Ovary (tissue), 9 donors: ENCODE data around the gene ACKR2. TPM values are rescaled to one million over a fixed set of nuclear protein-coding genes. Genes with fewer than 3 reads are reported as not detected.

Experiments used
- DNase-seq, 5 donors: peaks; one replicate each; pipeline ENCODE4 v3.0.0-alpha.2; 2019 to 2020
- H3K27ac ChIP-seq, 2 donors: fragments of 200-600 bp; one replicate each; pipeline versions ENCODE4 v1.5.1 to v1.8.0; 2019 to 2022
- H3K27me3 ChIP-seq: fragments of 200-600 bp; one replicate; pipeline ENCODE4 v1.8.0; 2022
- H3K36me3 ChIP-seq: fragments of 200-600 bp; sonication (generic); one replicate; pipeline ENCODE4 v1.5.1; 2019
- H3K4me1 ChIP-seq: one replicate; pipeline ENCODE4 v1.8.1; 2013; ENCODE audit warnings: mild to moderate bottlenecking, moderate library complexity; ENCODE audit not compliant: insufficient read depth
- H3K4me3 ChIP-seq: fragments of 200-600 bp; sonication (generic); one replicate; pipeline ENCODE4 v1.5.1; 2017
- H3K9me3 ChIP-seq, 2 donors: fragments of 200-600 bp in 1 of 2; sonication (generic) in 1 of 2; one replicate each; pipeline versions ENCODE4 v1.5.1 to v1.8.1; 2013 to 2019; ENCODE audit warnings: mild to moderate bottlenecking in 1 of 2, moderate library complexity in 1 of 2
- CTCF ChIP-seq, 3 donors: fragments of 450-650 bp in 2 of 3; fragments of 200-600 bp in 1 of 3; IDR thresholded peaks; one replicate each; pipeline versions ENCODE4 v1.5.1 to v1.8.0; 2016 to 2022; ENCODE audit warnings: antibody characterized with exemption in 3 of 3, mild to moderate bottlenecking in 1 of 3
- EP300 ChIP-seq: sonication (generic); formaldehyde crosslinking; IDR thresholded peaks from one replicate; pipeline ENCODE4 v1.6.1; 2017; ENCODE audit warnings: antibody characterized with exemption
- POLR2A ChIP-seq: fragments of 450-650 bp; IDR thresholded peaks from one replicate; pipeline ENCODE4 v1.6.1; 2017; ENCODE audit warnings: antibody characterized with exemption, mild to moderate bottlenecking, moderate library complexity
- WGBS, 3 donors: extraction: QIAGEN DNeasy Blood & Tissue Kit in 1 of 3; methylation state at CpG; one replicate each; pipeline versions ENCODE4 v1.1.5 to v1.1.7; 2013 to 2017; 5-methylcytosine and 5-hydroxymethylcytosine counted together
- intact Hi-C, 4 donors: fragments of 100-400 bp; cut with DNase I; formaldehyde crosslinking; loops; one replicate each; pipeline versions ENCODE4 v1.11.0 to v1.15.1; 2022 to 2023
- polyA plus RNA-seq, 2 donors: library from polyadenylated mRNA; stranded (reverse); fragments of 200-250 nt in 1 of 2; fragments of 350-450 nt in 1 of 2; fragmentation: Illumina TruSeq in 1 of 2; extraction: RNeasy Lipid Tissue Mini Kit (QIAGEN cat#74804) in 1 of 2; gene quantifications; one replicate each; pipeline ENCODE4 v1.2.3, GENCODE V29; 2013 to 2014
- total RNA-seq, 7 donors: library from RNA; depleted of rRNA in 2 of 7; stranded (reverse); fragments of >200 nt in 2 of 7; fragmentation: NEBNext Ultra II Directional in 3 of 7; extraction: Animal tissue kit (Norgen Biotek cat#: 25700) in 3 of 7; gene quantifications; one replicate each; pipeline versions ENCODE4 v1.1.0 to v1.2.4, GENCODE V29; 2016 to 2023
- donor health status: DM: no; HTN: no; CAD: no; lungs with moderate emphysema.
- donor health status: DM: no; HTN: no; CAD: no.
- donor health status: Bipolar disorder and iron deficiency.
- donor health status: DM: yes; HTN: yes; CAD: no.
- donor health status: DM: no; HTN: no; CAD: no.
- donor health status: DM: yes; HTN: yes; CAD: no.

Gene ACKR2
- total and polyA plus RNA-seq, 9 donors, result 0.33 to 4.4 (median 1.0) TPM

- intact Hi-C loops, result no loop called here
- TF ChIP-seq EP300, result no peak
- TF ChIP-seq CTCF (IDR thresholded peaks at IDR 0.05), result no peak
- no peak for TF ChIP-seq POLR2A
- no peaks in the 10 kb centered on the region for H3K27me3 ChIP-seq
Measured at GRCh38 chr3:42898896-42899675, 89.8 kb downstream of the ACKR2 start.

GRCh38 chr3:42900226-42901072, 91.2 kb downstream of the ACKR2 start:
- Histone ChIP-seq H3K4me3 (no peak overlapping the region), H3K9me3 (no peaks in the 10 kb centered on the region), H3K27me3 (no peaks in the 10 kb centered on the region), H3K4me1 (peaks cover 2% of the 10 kb centered on the region), H3K36me3 (no peaks in the 10 kb centered on the region), H3K27ac (no peak overlapping the region)
- intact Hi-C loops, result no loop called here
- DNase-seq, result no peak
- 69 to 72% (median 71%) methylated on average over 8 of the region's 8 CpGs for WGBS, 3 donors
- TF ChIP-seq EP300, result no peak
- TF ChIP-seq CTCF (IDR thresholded peaks at IDR 0.05), result no peak
- TF ChIP-seq POLR2A, result no peak

More at GRCh38 chr3:42898896-42899675, 89.8 kb downstream of the ACKR2 start:
- Histone ChIP-seq H3K9me3 (no peaks in the 10 kb centered on the region), H3K4me3 (no peak overlapping the region), H3K27ac (no peak overlapping the region), H3K36me3 (no peaks in the 10 kb centered on the region), H3K4me1 (no peaks in the 10 kb centered on the region)
- DNase-seq, result no peak

GRCh38 chr3:42901073-42901415, 91.8 kb downstream of the ACKR2 start:
- intact Hi-C loops, result no loop called here
- Histone ChIP-seq H3K9me3 (no peaks in the 10 kb centered on the region), H3K4me1 (peaks cover 2% of the 10 kb centered on the region), H3K27me3 (no peaks in the 10 kb centered on the region), H3K36me3 (no peaks in the 10 kb centered on the region), H3K27ac (no peak overlapping the region), H3K4me3 (no peak overlapping the region)
- no peak for DNase-seq
- TF ChIP-seq POLR2A (no peak), EP300 (no peak), CTCF (IDR thresholded peaks at IDR 0.05) (no peak)
- WGBS, 3 donors, result 70 to 86% (median 79%) methylated on average over 3 of the region's 3 CpGs

- no peak for TF ChIP-seq CTCF (IDR thresholded peaks at IDR 0.05)
- no peak for TF ChIP-seq POLR2A
- no peak for TF ChIP-seq EP300
- H3K27ac ChIP-seq, result no peak overlapping the region
- no peaks in the 10 kb centered on the region for H3K27me3 ChIP-seq
- no peaks in the 10 kb centered on the region for H3K9me3 ChIP-seq
- no peak for DNase-seq
- 66 to 72% (median 71%) methylated on average over 2 of the region's 2 CpGs for WGBS, 3 donors
- intact Hi-C loops, result no loop called here
- H3K4me3 ChIP-seq, result no peak overlapping the region
- H3K36me3 ChIP-seq, result no peaks in the 10 kb centered on the region
- peaks cover 4% of the 10 kb centered on the region for H3K4me1 ChIP-seq
Measured at GRCh38 chr3:42902257-42902656, 93.0 kb downstream of the ACKR2 start.
